Measurements from ENCODE around the gene MZT1. TPM values are rescaled to one million over a fixed set of nuclear protein-coding genes. Genes with fewer than 3 reads are reported as not detected.

MZT1 gene
- total RNA-seq, 1 donor from 2014 or later = 22.5 TPM

GRCh38 chr13:72689181-72689696, 38.2 kb downstream of the MZT1 start:
- H3K4me3 ChIP-seq (ENCODE audit: low read depth, low read length) = no peak overlapping the region
- TF ChIP-seq, protein P1, sequence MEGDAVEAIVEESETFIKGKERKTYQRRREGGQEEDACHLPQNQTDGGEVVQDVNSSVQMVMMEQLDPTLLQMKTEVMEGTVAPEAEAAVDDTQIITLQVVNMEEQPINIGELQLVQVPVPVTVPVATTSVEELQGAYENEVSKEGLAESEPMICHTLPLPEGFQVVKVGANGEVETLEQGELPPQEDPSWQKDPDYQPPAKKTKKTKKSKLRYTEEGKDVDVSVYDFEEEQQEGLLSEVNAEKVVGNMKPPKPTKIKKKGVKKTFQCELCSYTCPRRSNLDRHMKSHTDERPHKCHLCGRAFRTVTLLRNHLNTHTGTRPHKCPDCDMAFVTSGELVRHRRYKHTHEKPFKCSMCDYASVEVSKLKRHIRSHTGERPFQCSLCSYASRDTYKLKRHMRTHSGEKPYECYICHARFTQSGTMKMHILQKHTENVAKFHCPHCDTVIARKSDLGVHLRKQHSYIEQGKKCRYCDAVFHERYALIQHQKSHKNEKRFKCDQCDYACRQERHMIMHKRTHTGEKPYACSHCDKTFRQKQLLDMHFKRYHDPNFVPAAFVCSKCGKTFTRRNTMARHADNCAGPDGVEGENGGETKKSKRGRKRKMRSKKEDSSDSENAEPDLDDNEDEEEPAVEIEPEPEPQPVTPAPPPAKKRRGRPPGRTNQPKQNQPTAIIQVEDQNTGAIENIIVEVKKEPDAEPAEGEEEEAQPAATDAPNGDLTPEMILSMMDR (conservative IDR thresholded peaks at IDR 0.05; ENCODE audit: low read depth, low read length) = no peak
- no peak for DNase-seq (ENCODE audit: low read depth)

- DNase-seq (ENCODE audit: low read depth) = no peak
Observed at GRCh38 chr13:72686766-72687165, 40.7 kb downstream of the MZT1 start.

DNA sequence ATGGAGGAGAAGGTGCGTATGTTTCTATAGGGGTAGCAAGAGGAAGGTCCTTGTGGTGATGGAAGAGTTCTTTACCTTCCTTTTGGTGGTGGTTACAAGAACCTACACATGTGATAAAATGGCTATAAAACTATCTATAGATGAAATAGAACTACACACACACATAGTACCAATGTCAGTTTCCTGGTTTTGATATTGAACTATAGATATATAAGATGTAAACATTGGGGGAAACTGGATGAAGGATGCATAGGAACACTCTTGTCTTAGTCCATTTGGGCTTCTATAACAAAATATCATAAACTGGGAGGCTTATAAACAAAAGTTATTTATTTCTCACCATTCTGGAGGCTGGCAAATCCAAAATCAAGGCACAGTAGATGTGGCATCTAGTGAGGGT, 47.1 kb downstream of the MZT1 start:
- H3K4me3 ChIP-seq (ENCODE audit: low read depth, low read length) = no peak overlapping the region
- TF ChIP-seq, protein P1 (conservative IDR thresholded peaks at IDR 0.05; ENCODE audit: low read depth, low read length) = no peak
- DNase-seq (ENCODE audit: low read depth) = no peak

More at GRCh38 chr13:72686766-72687165, 40.7 kb downstream of the MZT1 start:
- H3K4me3 ChIP-seq (ENCODE audit: low read depth, low read length) = no peak overlapping the region
- TF ChIP-seq, protein P1 (conservative IDR thresholded peaks at IDR 0.05; ENCODE audit: low read depth, low read length) = no peak

- TF ChIP-seq, protein P1 (conservative IDR thresholded peaks at IDR 0.05; ENCODE audit: low read depth, low read length) = no peak
Observed at GRCh38 chr13:72678312-72678711, 49.1 kb downstream of the MZT1 start.

DNA sequence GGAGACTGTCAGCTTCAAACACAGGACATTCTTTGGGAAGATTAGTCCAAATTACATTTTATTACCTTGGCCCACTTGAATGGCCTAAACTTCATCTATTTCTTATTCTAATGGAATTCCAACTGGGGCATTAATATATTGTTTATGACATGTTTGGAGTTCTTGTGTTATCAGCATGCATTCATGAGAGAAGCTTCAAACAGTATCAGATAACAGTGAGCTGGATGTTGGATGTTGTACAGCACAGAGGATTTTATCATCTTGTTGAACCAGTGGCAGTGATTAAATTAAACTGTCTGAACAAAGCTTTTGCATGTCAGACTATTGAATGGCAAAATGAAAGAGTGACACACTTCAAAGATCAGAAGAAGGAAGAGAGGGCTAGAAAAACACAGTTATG, 50.0 kb downstream of the MZT1 start:
- H3K4me3 ChIP-seq (ENCODE audit: low read depth, low read length) = no peak overlapping the region
- TF ChIP-seq, protein P1 (conservative IDR thresholded peaks at IDR 0.05; ENCODE audit: low read depth, low read length) = no peak
- DNase-seq (ENCODE audit: low read depth) = no peak

More at GRCh38 chr13:72678312-72678711, 49.1 kb downstream of the MZT1 start:
- no peak overlapping the region for H3K4me3 ChIP-seq (ENCODE audit: low read depth, low read length)
- DNase-seq (ENCODE audit: low read depth) = no peak

DNA sequence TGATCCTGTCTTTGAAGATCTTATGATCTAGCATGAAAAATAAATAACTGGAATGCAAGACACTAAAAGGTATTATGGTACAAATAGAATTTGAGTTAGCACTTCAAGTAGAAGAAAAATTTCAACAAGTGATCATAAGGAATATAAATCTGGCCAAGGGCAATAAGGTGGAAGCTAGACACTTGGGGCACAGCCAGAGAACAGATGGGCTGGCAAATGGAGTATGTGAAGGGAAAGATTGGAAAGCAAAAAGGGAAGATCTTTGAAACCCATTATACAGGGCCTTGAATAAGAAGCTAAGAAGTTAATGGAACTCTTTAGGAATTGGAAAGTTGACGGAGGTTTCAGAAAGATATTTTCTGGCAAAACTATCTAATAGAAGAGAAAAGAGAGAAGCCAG, 61.0 kb downstream of the MZT1 start:
- TF ChIP-seq, protein P1 (conservative IDR thresholded peaks at IDR 0.05; ENCODE audit: low read depth, low read length) = no peak
- no peak overlapping the region for H3K4me3 ChIP-seq (ENCODE audit: low read depth, low read length)
- no peak for DNase-seq (ENCODE audit: low read depth)

DNA sequence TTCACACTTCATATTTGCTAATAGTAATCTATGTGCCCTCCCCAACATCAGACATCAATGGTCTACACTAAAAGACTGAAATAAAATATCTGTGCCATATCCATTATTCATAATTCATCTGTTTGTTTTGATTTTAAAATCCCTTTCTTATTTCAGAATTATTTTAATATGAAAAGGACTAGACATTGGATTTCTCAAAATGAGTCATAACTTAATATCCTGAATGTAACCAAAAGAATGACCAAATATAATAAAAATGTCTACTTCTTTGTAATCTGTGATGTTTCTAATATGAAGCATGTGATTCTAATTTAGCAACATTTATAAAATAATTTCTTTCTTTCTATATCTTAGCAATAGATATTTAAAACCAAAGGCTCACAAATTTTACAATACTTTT, 64.9 kb downstream of the MZT1 start:
- no peak for DNase-seq (ENCODE audit: low read depth)
- TF ChIP-seq, protein P1 (conservative IDR thresholded peaks at IDR 0.05; ENCODE audit: low read depth, low read length) = no peak
- no peak overlapping the region for H3K4me3 ChIP-seq (ENCODE audit: low read depth, low read length)
